Stimulated activated CD4-positive, alpha-beta T cell treated with anti-CD3 and anti-CD28 coated beads, Interleukin-4, amount 100 ng/mL, for 1 hour (primary cell): ENCODE measurements around the gene R3HDM4.

Experiments
- DNase-seq: peaks from one replicate; pipeline ENCODE4 v3.0.0-alpha.2; 2020

Gene R3HDM4

GRCh38 chr19:872266-872951 is 40.6 kb downstream of the R3HDM4 start:
- DNase-seq, result peak; percentile 76

- DNase-seq, result no peak
Observed at GRCh38 chr19:871446-872265, 41.4 kb downstream of the R3HDM4 start.

GRCh38 chr19:870963-871401 is 42.0 kb downstream of the R3HDM4 start:
- no peak for DNase-seq

GRCh38 chr19:870314-870713 is 42.7 kb downstream of the R3HDM4 start:
- DNase-seq, result no peak

GRCh38 chr19:869245-870177 is 43.5 kb downstream of the R3HDM4 start:
- no peak for DNase-seq

- no peak for DNase-seq
Observed at GRCh38 chr19:868458-869244, 44.4 kb downstream of the R3HDM4 start.

- DNase-seq, result no peak
Observed at GRCh38 chr19:867855-868457, 45.1 kb downstream of the R3HDM4 start.

GRCh38 chr19:867301-867793 is 45.7 kb downstream of the R3HDM4 start:
- no peak for DNase-seq

GRCh38 chr19:866769-867300 is 46.2 kb downstream of the R3HDM4 start:
- no peak for DNase-seq

- DNase-seq, result no peak
Observed at GRCh38 chr19:863315-863620, 49.8 kb downstream of the R3HDM4 start.

- peak; percentile 79 for DNase-seq
Observed at GRCh38 chr19:862581-863314, 50.3 kb downstream of the R3HDM4 start.

- DNase-seq, result peak; percentile 71
Observed at GRCh38 chr19:861756-862580, 51.1 kb downstream of the R3HDM4 start.

- DNase-seq, result no peak
Observed at GRCh38 chr19:861141-861755, 51.8 kb downstream of the R3HDM4 start.

- no peak for DNase-seq
Observed at GRCh38 chr19:858868-859843, 53.9 kb downstream of the R3HDM4 start, which contains the start of gene CFD. TSS of gene CFD (plus strand) at chr19:859664. CDS start at chr19:859690, 26 bp downstream.

GRCh38 chr19:858284-858683 is 54.7 kb downstream of the R3HDM4 start:
- DNase-seq, result no peak

- DNase-seq, result no peak
Observed at GRCh38 chr19:855566-856120, 57.4 kb downstream of the R3HDM4 start.

- no peak for DNase-seq
Observed at GRCh38 chr19:855142-855541, 57.9 kb downstream of the R3HDM4 start.

- DNase-seq, result no peak
Observed at GRCh38 chr19:854549-854948, 58.5 kb downstream of the R3HDM4 start.
